NCI-H2107 treated with DMSO at 0.1 percent for 48 hours (cell line): Measurements from ENCODE around the gene GPR153.

Source experiments
- DNase-seq: peaks from one replicate; lab custom pipeline; 2025; ENCODE audit not compliant: unreplicated experiment; lab: John Stamatoyannopoulos, UW

Gene GPR153

GRCh38 chr1:6206520-6206855 is 54.4 kb downstream of the GPR153 start:
- no peak for DNase-seq

- no peak for DNase-seq
These were observed 54.9 kb downstream of the GPR153 start, which contains the start of gene RNF207 for GRCh38 chr1:6205849-6206519. Gene RNF207, plus strand, starts transcription at chr1:6206119. Its CDS starts 417 bp downstream, at chr1:6206536.

GRCh38 chr1:6202256-6202655 is 58.6 kb downstream of the GPR153 start:
- no peak for DNase-seq

- no peak for DNase-seq
These were observed 60.6 kb downstream of the GPR153 start for GRCh38 chr1:6200188-6200809.

GRCh38 chr1:6199298-6200187 is 61.4 kb downstream of the GPR153 start, which contains the start of gene RPL22:
Gene RPL22, minus strand, starts transcription at chr1:6199595. Its CDS starts 22 bp downstream, at chr1:6199573.
- DNase-seq, result peak; percentile 58

GRCh38 chr1:6198646-6199297 is 62.1 kb downstream of the GPR153 start:
- DNase-seq, result no peak

GRCh38 chr1:6197746-6198427 is 63.0 kb downstream of the GPR153 start:
- DNase-seq, result no peak
